Ovary (tissue), 9 donors: ENCODE measurements around the gene KBTBD12. TPM values are rescaled to one million over a fixed set of nuclear protein-coding genes. Genes with fewer than 3 reads are reported as not detected.
"Not testable (repeated sequence)": the region's sequence is repeated elsewhere in the genome, so short reads cannot be mapped to it uniquely, and the experiment has no call there.

Experiments used
- DNase-seq, 5 donors: peaks; one replicate each; pipeline ENCODE4 v3.0.0-alpha.2; 2019 to 2020
- H3K27ac ChIP-seq, 2 donors: fragments of 200-600 bp; one replicate each; pipeline versions ENCODE4 v1.5.1 to v1.8.0; 2019 to 2022
- H3K27me3 ChIP-seq: fragments of 200-600 bp; one replicate; pipeline ENCODE4 v1.8.0; 2022
- H3K36me3 ChIP-seq: fragments of 200-600 bp; sonication (generic); one replicate; pipeline ENCODE4 v1.5.1; 2019
- H3K4me1 ChIP-seq: one replicate; pipeline ENCODE4 v1.8.1; 2013; ENCODE audit warnings: mild to moderate bottlenecking, moderate library complexity; ENCODE audit not compliant: insufficient read depth
- H3K4me3 ChIP-seq: fragments of 200-600 bp; sonication (generic); one replicate; pipeline ENCODE4 v1.5.1; 2017
- H3K9me3 ChIP-seq, 2 donors: fragments of 200-600 bp in 1 of 2; sonication (generic) in 1 of 2; one replicate each; pipeline versions ENCODE4 v1.5.1 to v1.8.1; 2013 to 2019; ENCODE audit warnings: mild to moderate bottlenecking in 1 of 2, moderate library complexity in 1 of 2
- EP300 ChIP-seq: sonication (generic); formaldehyde crosslinking; IDR thresholded peaks from one replicate; pipeline ENCODE4 v1.6.1; 2017; ENCODE audit warnings: antibody characterized with exemption
- POLR2A ChIP-seq: fragments of 450-650 bp; IDR thresholded peaks from one replicate; pipeline ENCODE4 v1.6.1; 2017; ENCODE audit warnings: antibody characterized with exemption, mild to moderate bottlenecking, moderate library complexity
- WGBS, 3 donors: extraction: QIAGEN DNeasy Blood & Tissue Kit in 1 of 3; methylation state at CpG; one replicate each; pipeline versions ENCODE4 v1.1.5 to v1.1.7; 2013 to 2017; 5-methylcytosine and 5-hydroxymethylcytosine counted together
- intact Hi-C, 4 donors: fragments of 100-400 bp; cut with DNase I; formaldehyde crosslinking; loops; one replicate each; pipeline versions ENCODE4 v1.11.0 to v1.15.1; 2022 to 2023
- polyA plus RNA-seq, 2 donors: library from polyadenylated mRNA; stranded (reverse); fragments of 200-250 nt in 1 of 2; fragments of 350-450 nt in 1 of 2; fragmentation: Illumina TruSeq in 1 of 2; extraction: RNeasy Lipid Tissue Mini Kit (QIAGEN cat#74804) in 1 of 2; gene quantifications; one replicate each; pipeline ENCODE4 v1.2.3, GENCODE V29; 2013 to 2014
- total RNA-seq, 7 donors: library from RNA; depleted of rRNA in 2 of 7; stranded (reverse); fragments of >200 nt in 2 of 7; fragmentation: NEBNext Ultra II Directional in 3 of 7; extraction: Animal tissue kit (Norgen Biotek cat#: 25700) in 3 of 7; gene quantifications; one replicate each; pipeline versions ENCODE4 v1.1.0 to v1.2.4, GENCODE V29; 2016 to 2023
- TF ChIP-seq, protein P1 (sequence below), 3 donors: fragments of 450-650 bp in 2 of 3; fragments of 200-600 bp in 1 of 3; IDR thresholded peaks; one replicate each; pipeline versions ENCODE4 v1.5.1 to v1.8.0; 2016 to 2022; ENCODE audit warnings: antibody characterized with exemption in 3 of 3, mild to moderate bottlenecking in 1 of 3
- donor health status: DM: no; HTN: no; CAD: no; lungs with moderate emphysema.
- donor health status: DM: no; HTN: no; CAD: no.
- donor health status: Bipolar disorder and iron deficiency.
- donor health status: DM: yes; HTN: yes; CAD: no.
- donor health status: DM: no; HTN: no; CAD: no.
- donor health status: DM: yes; HTN: yes; CAD: no.

Gene KBTBD12
- total and polyA plus RNA-seq, 9 donors = 0.12 to 1.1 (median 0.42) TPM; not detected in 2

DNA sequence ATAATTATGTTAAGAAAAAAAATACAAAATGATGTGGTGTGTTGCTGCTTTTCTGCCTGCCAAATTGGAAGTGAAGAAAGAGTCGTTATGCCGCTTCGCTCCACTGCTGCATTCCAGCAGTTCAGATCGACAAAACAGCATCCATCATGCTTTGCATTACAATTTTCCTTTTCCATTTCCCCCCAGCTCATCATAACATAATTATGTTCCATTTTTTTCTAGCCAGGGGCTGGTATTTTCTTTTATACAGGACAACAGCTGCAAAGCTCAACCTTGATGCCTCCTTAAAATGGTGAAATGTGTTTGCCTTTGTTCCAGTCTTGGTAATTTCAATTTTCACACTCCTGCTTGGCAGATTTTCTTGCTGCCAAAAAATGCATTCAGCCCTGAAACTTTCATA, 44.9 kb upstream of the KBTBD12 start:
- intact Hi-C loops = no loop called here
- no peaks in the 10 kb centered on the region for H3K4me1 ChIP-seq
- H3K27ac ChIP-seq = no peak overlapping the region
- no peaks in the 10 kb centered on the region for H3K36me3 ChIP-seq
- 55 to 69% (median 61%) methylated on average over 4 of the region's 4 CpGs for WGBS, 3 donors
- TF ChIP-seq EP300 = no peak
- H3K27me3 ChIP-seq = no peaks in the 10 kb centered on the region
- DNase-seq = no peak
- H3K9me3 ChIP-seq = no peaks in the 10 kb centered on the region
- no peak overlapping the region for H3K4me3 ChIP-seq

DNA sequence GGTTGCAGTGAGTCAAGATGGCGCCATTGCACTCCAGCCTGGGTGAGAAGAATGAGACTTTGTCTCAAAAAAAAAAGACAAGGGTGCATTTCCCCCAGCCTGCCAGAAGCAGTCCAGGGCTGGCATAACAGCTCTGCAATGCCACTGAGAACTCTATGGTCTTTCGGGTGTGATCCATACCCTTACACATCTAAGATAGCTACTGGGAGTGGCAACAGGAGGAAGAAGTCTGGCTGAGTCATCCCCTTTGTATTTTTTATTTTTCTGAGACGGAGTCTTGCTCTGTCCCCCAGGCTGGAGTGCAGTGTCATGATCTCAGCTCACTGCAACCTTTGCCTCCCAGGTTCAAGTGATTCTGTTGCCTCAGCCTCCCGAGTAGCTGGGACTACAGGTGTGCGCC, 40.9 kb upstream of the KBTBD12 start:
- intact Hi-C loops = not testable (repeated sequence)

DNA sequence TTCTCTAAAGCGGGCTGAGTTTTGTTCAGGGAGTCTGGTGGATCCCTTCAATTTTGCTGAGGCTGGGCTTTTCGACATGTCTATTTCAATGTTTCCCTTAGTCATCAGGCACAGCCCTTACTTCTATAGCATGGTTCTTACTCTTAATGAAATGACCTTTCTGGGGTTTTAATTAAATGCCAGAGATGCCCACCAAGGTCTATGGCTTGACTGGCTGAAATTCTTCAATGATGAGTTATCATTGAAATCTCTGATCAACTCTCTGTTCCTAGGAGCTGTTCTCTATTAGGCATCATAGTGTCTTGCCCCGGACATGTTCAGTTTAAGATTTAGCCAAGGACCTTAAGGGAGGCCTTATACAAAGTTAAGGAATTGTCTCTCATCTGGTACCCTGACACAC, 33.4 kb upstream of the KBTBD12 start:
- Histone ChIP-seq H3K4me1 (no peaks in the 10 kb centered on the region), H3K9me3 (no peaks in the 10 kb centered on the region), H3K36me3 (no peaks in the 10 kb centered on the region), H3K27ac (no peak overlapping the region), H3K27me3 (no peaks in the 10 kb centered on the region), H3K4me3 (no peak overlapping the region)
- intact Hi-C loops = no loop called here
- no peak for DNase-seq
- 93 to 98% (median 94%) methylated on average over 3 of the region's 3 CpGs for WGBS, 3 donors
- TF ChIP-seq EP300 (no peak), POLR2A (no peak)
- TF ChIP-seq, protein P1, sequence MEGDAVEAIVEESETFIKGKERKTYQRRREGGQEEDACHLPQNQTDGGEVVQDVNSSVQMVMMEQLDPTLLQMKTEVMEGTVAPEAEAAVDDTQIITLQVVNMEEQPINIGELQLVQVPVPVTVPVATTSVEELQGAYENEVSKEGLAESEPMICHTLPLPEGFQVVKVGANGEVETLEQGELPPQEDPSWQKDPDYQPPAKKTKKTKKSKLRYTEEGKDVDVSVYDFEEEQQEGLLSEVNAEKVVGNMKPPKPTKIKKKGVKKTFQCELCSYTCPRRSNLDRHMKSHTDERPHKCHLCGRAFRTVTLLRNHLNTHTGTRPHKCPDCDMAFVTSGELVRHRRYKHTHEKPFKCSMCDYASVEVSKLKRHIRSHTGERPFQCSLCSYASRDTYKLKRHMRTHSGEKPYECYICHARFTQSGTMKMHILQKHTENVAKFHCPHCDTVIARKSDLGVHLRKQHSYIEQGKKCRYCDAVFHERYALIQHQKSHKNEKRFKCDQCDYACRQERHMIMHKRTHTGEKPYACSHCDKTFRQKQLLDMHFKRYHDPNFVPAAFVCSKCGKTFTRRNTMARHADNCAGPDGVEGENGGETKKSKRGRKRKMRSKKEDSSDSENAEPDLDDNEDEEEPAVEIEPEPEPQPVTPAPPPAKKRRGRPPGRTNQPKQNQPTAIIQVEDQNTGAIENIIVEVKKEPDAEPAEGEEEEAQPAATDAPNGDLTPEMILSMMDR (IDR thresholded peaks at IDR 0.05) = no peak

More for the DNA sequence above, 40.9 kb upstream of the KBTBD12 start:
- 94 to 96% (median 95%) methylated on average over 5 of the region's 5 CpGs for WGBS, 3 donors
- not testable (repeated sequence) for H3K4me1 ChIP-seq, H3K4me3 ChIP-seq, H3K27me3 ChIP-seq, H3K27ac ChIP-seq, H3K36me3 ChIP-seq, H3K9me3 ChIP-seq, DNase-seq

DNA sequence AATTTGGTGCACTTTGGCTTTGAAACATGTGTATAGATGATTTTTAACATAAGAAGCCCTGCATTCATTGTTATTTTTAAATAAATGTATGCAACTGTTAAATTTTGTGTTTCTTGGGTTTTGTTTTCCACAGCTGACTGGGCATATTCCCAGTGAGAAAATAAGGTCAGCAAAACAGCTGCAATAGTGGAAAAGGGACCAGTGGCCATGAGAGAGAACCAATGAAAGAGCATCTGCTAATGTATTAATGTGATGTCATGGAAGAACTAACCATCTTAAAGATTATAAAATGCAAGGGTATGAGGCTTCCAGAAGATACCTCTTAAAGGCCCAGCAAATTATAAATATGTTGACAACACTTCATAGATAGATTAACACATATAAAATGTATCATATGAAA, 31.0 kb upstream of the KBTBD12 start:
- Histone ChIP-seq H3K4me1 (no peaks in the 10 kb centered on the region), H3K9me3 (no peaks in the 10 kb centered on the region), H3K36me3 (no peaks in the 10 kb centered on the region), H3K4me3 (no peak overlapping the region), H3K27ac (no peak overlapping the region), H3K27me3 (no peaks in the 10 kb centered on the region)
- intact Hi-C loops = no loop called here
- no peak for TF ChIP-seq EP300
- TF ChIP-seq, protein P1 (IDR thresholded peaks at IDR 0.05) = no peak
- no peak for TF ChIP-seq POLR2A
- no peak for DNase-seq

DNA sequence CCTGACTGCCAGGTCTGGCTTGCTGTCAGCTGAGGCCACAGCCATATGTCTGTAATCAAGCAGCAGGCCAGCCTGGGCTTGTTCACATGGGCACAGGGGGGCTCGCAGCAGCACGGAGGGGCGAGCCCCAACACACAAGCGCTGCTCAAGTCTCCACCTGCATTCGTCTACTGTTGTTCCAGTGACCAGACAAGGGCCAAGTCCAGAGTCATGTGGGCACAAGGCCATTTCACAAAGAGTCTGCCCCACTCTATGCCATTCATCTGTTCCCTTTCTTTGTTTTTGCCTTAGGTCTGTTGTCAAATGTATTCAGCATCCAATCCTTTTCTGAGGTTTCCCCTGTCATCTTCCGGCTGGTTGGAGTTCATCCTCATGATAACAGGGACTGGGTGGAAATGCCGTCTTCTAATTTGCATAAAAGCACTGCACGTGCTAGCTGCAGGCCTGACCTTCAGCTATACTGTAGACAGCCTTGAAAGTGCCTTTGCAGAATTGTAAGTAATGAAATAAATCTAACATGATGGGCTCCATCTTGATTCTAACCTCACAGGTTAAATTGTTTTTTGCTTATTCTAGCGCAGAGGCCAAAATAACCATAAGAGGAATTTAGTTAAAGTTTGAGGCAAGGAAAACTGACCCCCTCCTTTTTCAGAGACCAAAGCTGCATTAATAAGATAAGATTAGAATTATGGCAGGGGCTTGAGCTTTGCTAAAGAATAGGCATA, 28.6 kb upstream of the KBTBD12 start:
- Histone ChIP-seq H3K4me3 (no peak overlapping the region), H3K27me3 (no peaks in the 10 kb centered on the region), H3K27ac (no peak overlapping the region), H3K4me1 (no peaks in the 10 kb centered on the region), H3K9me3 (no peaks in the 10 kb centered on the region), H3K36me3 (no peaks in the 10 kb centered on the region)
- TF ChIP-seq EP300 (no peak), POLR2A (no peak)
- TF ChIP-seq, protein P1 (IDR thresholded peaks at IDR 0.05) = no peak
- intact Hi-C loops = no loop called here
- DNase-seq = no peak
- WGBS, 3 donors = 72 to 78% (median 73%) methylated on average over 9 of the region's 9 CpGs
